NOMO-1 treated with dmso at 0.1 percent for 144 hours (cell line): Measurements from ENCODE around the gene KRT83.

ENCODE experiments used
- DNase-seq: peaks from one replicate; lab custom pipeline; 2025; ENCODE audit not compliant: unreplicated experiment; lab: John Stamatoyannopoulos, UW

Gene KRT83

DNA sequence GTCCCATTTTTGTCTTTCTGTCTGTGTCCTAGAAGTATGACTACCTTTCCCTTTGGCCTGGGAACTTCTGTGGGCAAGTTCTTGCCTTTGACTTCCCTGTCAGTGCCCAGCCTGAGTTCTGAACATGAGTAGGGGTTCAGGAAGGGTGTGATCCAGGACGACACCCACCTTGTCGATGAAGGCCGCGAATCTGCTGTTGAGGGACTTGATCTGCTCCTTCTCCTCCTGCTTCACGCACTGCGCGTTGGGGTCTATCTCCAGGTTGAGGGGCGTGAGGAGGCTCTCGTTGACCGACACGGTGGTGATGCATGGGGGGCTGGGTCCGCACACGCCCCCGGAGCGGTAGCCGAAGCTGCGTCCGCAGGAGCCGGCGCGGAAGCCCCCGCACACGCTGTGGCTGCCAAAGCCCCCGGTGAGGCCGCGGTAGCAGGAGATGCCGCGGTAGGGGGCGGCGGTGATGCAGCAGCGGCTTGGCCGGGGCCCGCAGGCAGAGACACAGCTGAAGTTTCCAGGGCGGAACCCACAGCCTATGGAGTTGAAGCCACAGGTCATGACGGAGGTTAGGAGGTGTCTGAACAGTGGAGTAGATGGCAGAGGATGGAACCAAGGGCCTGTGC, at the start of gene KRT83:
Gene KRT83 (minus strand): TSS at position 615 of the 617 bp plus-strand sequence. CDS start 63 bp downstream, at position 552.
- no peak for DNase-seq

DNA sequence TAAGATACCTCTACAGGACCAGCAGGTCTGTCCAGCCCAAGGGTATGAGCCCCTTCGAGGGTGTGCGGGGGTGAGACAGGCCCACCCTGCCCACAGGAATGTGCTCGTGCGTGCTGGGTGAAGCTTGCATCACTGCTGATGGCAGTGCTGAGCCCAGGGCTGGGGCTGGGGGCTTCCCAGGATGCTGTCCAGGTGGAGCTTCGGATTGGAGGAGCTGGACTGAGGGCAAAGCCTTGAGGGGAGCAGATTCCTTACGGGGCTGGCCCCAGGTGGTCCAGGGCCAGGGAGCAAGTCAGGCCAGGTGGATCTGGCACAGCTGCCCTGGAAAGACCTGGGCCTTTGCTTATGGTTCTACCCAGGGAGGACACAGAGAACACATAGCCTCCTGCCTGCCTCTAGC, 48.6 kb upstream of the KRT83 start:
- no peak for DNase-seq

DNA sequence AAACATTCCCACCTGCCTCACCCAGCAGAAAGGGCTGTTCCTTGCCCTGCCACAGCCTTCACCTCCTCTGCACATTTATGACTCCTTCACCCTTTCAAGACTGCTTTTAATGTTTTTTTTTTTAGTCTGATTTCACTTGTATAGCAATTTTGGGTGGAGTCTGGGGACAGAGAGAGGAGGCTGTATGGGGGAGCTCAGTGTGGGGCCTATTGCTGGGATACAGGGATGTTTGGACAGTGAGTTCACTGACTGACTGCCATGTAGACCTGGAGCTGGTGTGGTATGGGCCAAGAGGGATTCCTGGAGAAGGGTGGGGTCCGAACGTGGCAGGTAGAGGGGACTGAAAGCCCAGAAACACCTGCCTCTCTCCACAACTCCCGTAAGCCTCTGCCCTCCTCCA, 48.0 kb upstream of the KRT83 start:
- no peak for DNase-seq

DNA sequence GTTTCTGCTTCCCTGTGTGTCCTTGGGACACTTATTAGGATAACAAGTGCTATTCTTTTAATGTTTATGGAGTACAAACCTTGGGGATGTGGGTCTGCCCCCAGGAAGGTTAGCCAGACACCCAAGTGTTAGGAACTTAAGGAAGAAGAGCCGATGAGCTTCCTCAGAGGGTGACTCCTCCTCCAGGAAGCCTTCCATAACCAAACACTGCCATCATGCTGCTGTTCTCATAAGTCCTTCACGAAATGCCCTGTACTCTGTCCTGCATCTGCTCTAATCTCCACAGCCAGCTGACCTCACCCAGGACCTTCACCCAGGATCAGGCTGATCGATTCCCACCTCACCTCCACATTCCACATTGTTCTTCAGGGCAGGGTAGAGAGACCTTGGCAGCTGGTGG, 47.3 kb upstream of the KRT83 start:
- no peak for DNase-seq

DNA sequence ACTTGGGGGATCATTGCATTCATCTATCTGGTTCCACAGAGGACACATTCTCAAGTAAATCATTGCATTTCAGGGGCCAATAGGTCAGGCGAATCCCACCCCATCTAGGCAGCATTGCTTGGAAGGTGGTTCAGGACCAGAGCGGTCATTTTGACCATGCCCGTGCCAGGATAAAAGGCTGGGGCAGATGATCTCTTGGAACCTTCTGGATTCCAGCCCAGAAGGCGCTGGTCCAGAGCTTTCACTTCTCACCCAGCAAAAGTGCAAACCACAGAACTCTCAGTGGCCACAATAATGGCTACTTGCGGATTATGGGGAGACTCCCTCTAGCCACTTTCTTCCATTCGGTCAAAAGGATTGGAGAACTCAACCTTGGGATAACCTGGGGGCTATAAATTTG, 46.7 kb upstream of the KRT83 start:
- DNase-seq = no peak

DNA sequence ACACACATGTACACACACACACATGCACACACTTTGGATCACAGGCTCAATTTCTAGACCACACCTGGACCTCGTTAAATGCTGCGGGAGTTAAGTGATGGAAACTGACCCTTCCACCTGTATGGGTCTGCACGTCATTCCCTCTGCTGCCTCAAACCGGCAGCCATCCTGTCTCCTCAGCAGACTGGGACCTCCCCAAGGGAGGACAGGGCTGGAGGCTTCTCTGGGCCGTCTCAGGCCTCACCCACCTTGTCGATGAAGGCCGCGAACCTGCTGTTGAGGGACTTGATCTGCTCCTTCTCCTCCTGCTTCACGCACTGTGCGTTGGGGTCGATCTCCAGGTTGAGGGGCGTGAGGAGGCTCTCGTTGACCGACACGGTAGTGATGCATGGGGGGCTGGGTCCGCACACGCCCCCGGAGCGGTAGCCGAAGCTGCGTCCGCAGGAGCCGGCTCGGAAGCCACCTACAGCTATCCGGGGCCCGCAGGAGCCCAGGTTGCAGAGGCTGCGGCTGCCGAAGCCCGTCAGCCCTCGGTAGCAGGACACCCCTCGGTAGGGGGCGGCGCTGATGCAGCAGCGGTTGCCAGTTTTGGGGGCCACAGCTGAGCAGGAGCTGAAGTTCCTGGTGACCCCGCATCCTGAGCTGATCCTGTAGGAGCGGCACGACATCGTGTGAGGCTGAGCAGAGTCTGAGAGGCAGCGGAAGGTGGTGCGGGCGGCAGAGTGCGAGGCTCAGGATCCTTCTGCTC, 45.7 kb upstream of the KRT83 start, which contains the start of gene KRT85:
Gene KRT85 (minus strand): TSS at position 744 of the 748 bp plus-strand sequence. CDS start 76 bp downstream, at position 668.
- no peak for DNase-seq

DNA sequence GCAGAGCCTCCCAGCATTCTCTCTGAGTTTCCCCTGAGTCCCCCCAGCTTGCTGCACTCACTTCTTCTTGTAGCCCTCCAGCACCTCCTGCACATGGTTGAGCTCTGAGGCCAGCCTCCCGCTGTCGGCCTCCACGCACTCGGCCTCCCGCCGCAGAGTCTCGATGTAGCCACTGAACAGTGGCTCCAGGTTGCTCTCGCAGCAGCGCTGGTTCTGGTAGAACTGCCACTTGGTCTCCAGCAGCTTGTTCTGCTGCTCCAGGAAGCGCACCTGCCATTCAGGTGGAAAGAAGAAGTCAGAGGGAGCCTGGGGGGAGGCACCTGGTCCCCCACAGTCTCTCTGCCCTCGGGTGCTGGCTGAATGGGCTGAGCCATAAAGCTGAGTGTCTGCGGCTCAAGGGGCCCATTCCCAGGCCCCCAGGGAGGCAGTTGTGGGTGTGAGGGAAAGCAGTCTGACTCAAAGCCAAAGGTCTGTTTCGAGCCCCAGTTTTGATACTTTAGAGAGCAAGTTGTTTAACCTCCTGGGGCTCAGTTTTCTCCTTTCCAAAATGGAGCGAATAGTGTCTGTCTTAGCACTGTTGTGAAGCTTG, 43.8 kb upstream of the KRT83 start:
- DNase-seq = no peak

DNA sequence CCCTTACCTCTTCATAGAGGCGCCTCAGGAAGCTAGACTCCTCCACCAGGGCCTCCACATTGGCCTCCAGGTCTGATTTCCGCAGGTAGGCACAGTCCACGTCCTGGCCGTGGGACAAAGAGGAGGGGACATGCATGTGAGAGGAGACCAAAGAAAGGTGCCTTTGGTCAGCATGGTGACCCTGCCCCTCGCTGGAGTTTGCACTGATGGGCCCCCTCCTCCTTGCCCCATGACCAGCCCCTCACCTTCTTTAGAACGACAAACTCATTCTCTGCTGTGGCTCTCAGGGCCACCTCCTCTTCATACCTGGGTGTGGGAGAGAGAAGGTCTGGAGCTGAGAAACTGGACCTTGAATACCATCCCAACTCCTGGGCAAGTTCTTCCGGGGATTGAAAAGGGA, 42.9 kb upstream of the KRT83 start:
- DNase-seq = no peak

DNA sequence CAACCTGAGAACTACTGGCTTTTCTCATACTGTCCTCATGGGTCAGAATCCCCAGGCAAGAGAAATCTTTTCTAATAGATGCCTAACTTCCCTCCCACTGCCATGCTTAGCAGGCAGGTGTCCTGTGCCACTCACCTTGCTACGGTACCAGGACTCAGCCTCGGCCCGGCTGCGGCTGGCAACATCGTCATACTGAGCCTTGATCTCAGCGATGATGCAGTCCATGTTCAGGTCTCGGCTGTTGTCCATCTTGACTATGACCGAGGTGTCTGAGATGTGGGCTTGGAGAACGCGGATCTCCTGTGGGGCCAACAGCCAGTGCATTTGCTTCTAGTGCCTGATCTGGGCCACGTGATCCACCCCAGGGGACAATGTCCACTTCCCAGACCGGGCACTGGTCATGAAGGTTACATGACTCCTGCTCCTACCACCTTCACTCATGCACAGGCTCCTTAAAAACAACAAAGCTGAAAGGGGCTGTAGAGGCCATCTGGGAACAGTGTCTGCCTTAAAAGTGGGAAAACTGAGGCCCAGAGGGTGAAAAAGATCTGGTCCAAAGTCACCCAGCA, 42.0 kb upstream of the KRT83 start:
- DNase-seq = no peak

DNA sequence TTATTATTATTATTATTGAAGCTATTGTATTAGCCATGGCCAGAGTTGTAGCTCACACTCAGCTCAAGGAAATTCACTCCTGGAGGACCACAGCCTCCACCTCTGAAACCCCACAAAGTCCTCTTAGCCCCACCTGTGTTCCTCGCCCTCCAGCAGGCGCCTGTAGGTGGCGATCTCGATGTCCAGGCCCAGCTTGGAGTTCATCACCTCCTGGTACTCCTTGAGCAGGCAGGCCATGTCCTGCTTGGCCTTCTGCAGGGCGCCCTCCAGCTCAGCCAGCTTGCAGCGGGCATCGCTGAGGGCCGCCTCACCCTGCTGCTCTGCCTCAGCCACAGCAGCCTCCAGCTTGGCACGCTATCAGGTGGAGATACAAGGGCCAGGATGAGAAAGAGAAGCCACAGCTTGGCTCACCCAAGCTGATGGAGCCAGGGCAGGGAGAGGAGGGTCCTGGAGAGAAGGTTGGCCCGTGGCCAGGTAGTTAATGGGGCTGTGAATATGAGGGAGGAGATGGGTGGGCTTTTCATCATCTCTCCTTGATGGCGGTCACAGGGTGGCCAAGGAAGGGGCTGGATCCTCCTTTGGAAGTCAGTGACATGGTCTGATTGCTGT, 41.0 kb upstream of the KRT83 start:
- DNase-seq = no peak

DNA sequence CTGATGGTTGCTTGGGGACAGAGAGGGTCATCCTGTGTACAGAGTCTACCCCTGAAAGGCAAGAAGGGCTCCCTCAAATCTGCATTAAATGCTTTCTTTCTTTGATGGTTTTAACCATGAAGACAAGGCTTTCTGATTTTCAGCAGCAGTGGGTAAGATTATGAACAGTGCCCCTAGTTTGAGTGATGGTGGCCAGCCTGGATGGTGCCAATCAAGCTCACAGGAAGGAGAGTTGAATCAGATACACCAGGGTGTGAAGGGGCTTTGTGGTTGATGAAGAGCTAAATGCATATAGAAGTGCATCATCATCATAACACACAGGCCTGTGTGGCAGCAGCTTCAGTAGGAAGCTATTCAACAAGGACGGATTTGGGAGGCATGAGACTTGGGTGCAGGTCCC, 40.4 kb upstream of the KRT83 start:
- DNase-seq = no peak

DNA sequence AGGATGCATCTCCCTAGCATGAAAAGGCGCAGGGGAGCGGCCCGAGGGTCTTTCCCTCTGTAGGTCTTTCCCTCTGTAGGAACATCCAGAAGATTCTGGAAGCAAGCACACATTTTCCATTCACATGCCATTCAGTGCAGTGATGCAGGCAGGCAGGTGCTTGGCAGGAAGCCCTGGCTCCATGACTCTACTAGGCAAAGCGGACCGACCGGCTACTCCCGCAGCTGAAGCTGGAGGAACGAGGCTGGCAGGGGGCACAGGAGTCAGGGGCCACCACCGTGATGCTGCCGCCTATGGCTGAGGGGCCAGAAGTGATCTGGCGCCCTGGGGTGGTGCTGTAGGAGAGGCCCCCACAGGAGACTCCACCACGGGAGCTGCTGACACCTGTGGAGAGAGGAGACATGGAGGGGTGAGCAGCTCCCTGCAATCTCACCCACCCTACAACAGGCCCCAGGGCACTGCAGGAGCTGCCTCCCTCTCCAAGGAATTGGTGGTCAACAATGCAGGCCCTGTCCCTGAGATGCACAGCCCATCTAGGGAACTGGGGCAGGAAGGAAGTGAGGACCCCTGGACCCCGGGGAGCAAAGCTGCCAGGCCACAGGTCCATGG, 39.6 kb upstream of the KRT83 start:
- no peak for DNase-seq

DNA sequence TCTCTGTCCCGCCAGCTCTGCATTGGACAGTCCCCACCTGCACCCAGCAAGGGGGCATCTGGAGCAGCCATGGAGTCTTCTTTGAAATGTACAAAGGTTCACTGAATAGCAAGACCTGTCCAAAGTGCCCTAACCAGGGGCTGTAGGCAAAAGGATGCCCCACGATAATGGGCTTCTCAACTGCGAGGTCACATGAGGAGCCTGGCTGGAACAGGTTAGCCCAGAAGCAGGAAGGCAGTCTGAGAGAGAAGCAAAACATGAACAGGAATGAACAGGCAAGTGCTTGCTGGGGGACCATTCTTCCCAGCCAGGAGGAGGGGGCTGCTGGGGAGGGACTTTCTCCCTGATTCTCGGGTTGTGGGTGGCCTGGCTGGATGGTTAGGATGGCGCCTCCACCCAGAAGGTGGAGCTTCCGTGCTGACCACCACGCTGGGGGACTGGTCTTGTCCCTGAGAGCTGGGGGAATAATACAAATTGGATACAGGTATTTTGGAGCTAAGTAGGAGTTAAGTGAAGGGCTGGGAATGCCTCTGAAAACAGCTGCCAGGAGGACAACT, 39.0 kb upstream of the KRT83 start:
- DNase-seq = no peak

DNA sequence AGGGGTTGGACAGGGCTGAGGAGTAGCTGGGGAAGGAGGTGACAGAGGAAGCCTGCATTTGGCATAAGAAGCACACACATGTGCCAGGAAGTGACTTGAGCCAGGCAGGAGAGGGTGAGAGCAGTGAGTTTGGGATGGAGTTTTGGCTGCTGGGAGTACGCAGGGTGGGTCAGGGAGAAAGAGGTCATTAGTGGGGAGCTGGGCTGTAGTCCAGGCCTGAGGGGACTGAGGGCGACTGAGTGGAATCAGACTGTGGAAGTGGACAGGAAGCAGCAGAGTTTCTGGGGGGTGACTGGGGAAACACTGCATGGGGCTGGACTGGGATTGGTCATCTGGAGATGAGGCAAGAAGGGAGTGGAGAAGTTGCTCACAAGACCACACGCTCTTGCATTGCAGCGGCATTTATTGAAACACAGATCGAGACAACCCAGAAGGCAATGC, 38.4 kb upstream of the KRT83 start:
- DNase-seq = no peak

DNA sequence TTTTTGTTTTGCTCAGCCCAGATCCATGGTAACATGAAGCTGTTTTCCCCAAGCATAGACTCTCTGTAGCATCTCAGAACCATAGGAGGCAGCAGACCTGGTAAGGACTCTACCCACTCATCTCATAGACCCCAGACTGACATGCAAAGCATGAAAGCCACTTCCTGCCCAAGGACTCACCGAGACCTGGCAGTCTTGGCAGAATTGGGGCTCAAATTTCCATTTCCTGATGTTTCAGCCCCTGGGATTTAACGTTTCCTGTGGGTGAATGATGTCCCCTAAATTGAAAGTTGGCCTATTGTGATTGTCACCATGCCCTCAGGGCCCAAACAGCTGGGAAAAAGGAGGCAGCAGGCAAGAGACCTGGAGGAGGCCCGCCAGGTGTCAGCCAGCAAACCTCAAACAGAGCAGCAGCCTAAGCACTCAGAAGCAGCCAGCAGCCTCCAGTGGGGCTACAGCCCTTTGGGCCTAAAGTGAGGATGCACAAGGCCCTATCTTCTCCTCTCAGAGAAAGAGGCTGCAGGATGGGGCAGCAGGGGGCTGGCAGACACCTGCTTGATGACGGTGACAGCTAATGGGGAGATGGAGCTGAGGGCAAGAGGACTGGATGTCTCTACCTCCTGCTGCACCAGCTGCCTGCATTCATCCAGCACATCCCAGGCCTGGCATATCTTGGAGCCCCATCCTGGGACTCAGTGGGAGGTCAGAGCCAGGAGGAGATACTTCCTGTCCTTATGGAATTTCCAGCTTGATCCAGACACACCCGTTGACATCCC, 37.6 kb upstream of the KRT83 start:
- DNase-seq = no peak

DNA sequence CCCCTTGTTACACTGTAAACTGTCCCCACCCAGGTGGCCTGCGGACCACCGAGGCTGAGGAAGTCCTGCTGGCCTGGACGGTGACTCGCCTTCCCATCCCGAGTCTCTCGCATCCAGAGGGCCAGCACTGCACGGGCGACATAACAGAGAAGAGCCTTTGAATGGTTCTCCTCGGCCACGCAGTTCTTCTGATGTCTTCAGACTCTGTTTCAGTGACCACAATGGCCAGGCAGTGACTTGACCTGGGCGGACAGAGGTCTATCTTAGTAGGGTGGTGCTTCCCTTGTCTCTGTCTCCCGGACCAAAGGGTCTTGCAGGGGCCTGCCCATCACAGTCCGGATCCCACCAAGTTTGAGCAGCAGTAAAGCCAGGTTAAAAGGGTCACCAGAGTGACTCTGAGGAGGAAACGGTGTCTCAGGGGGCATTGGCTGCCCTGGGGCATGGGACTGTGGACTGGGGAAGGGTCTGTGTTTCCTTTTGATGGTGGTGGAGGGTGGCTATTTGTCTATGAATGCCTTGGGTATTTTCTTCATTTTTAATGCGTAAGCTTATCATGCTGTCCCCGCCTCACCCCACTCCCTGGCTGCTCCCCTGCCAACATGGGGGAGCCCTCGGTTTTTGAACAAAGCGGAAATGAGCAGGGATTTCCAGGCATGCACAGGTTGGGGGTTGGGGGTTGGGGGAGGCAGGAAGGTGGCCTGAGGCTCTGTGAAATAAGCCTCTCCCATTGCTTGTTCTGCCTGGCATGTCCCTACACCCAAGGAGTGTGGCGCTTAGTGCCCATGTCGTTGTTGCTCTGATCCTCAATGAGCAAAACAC, 35.8 kb upstream of the KRT83 start:
- DNase-seq = no peak

DNA sequence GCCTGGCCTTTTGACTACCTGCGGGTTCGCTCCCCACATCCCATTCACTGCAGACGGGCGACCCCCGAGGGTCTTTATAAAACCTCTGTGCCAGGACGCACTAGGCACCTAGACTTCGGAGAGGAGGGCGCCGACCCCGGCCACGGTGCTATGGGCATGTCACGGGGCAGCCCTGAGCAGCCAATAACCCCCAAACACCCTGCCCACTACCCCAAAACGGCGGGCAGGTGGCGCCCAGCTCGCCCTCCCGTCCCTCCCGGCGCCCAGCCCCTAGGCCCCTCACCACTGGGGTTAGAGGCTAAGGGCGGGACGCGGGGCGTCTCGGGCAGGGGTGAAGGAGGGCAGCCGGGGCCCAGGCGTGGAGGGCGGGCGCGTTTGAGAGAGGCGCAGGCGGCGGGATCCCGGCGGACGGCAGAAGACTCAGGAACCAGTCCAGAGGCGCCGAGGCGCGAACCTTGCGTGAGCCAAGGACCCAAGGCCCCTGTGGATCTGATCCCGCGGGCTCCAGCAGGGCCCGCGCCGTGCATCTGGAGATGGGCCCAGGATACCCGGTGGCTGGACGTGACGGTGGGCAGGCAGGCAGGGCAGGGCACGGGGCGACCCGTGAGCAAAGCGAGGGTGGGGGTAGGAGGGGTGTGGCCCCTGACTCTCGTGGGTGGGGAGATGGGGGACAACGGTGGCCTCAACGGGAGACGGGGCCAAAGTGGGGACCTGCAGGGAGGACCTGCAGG, 35.0 kb upstream of the KRT83 start:
- no peak for DNase-seq

DNA sequence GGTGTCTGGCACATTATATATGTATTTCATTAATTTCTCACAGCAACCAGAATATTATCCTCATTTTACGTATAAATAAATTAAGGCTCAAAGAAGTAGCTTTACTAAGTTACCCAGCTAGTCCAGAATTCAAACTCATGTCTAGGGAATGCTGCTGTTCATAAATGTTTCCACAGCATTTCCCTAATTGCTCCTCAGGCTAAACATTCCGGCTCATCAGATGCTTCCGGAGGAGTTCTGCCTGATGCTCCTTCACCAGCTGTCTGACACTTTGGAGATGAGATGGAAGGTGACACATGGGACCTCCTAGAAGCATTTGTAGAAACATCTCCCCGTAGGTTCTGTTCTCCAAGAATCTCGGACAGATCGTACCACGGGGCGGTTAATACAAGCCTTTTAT, 34.0 kb upstream of the KRT83 start:
- no peak for DNase-seq

DNA sequence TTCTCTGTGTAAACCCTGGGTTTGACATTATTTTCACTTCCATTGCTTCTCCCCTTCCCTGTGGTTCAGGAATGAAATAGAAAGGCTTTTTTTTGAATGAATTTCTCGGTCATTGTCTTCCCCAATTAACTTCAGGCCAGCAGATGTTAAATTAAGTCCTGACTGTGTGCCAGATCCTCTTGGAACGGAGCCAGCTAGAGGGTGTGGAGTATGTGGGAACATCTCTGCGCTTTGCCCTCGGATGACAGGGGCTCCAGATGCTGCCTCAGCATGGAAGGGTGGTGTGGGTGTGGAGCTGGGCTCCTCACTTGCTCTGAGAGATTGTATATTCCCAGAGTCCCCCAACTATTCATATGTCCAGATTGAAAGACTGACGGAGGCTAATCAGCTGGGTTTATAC, 33.0 kb upstream of the KRT83 start:
- DNase-seq = no peak
